Spinal cord (tissue), 10 donors: ENCODE data around the gene MAP2K7. TPM values are rescaled to one million over a fixed set of nuclear protein-coding genes. Genes with fewer than 3 reads are reported as not detected.

Source experiments
- DNase-seq, 6 donors: peaks; one replicate each; pipeline versions ENCODE4 v3.0.0 to v3.0.0-alpha.2; 2013 to 2015; ENCODE audit warnings: low spot score in 6 of 6, low read depth in 4 of 6
- H3K27ac ChIP-seq: one replicate; pipeline ENCODE4 v1.5.1; 2013; ENCODE audit warnings: low read depth, low read length, control low read depth
- H3K27me3 ChIP-seq: one replicate; pipeline ENCODE4 v1.6.1; 2013; ENCODE audit warnings: low read length; ENCODE audit not compliant: control insufficient read depth, insufficient read depth
- H3K36me3 ChIP-seq: one replicate; pipeline ENCODE4 v1.6.1; 2013; ENCODE audit warnings: low read length; ENCODE audit not compliant: control insufficient read depth, insufficient read depth
- H3K4me1 ChIP-seq: one replicate; pipeline ENCODE4 v1.6.1; 2013; ENCODE audit warnings: low read length; ENCODE audit not compliant: control insufficient read depth, insufficient read depth
- H3K4me3 ChIP-seq: one replicate; pipeline ENCODE4 v1.5.1; 2013; ENCODE audit warnings: low read depth, low read length, control low read depth
- H3K9me3 ChIP-seq: one replicate; pipeline ENCODE4 v1.6.1; 2013; ENCODE audit warnings: low read length; ENCODE audit not compliant: control insufficient read depth, insufficient read depth
- WGBS: methylation state at CpG from one replicate; pipeline ENCODE4 v1.1.5; 2013; ENCODE audit warnings: missing lambda C conversion rate; ENCODE audit not compliant: insufficient coverage; 5-methylcytosine and 5-hydroxymethylcytosine counted together
- polyA plus RNA-seq, 2 donors: library from polyadenylated mRNA; unstranded; fragments of 120-200 nt; gene quantifications; one replicate each; pipeline ENCODE4 v1.2.1, GENCODE V29; 2013; ENCODE audit not compliant: insufficient read length in 2 of 2
- total RNA-seq, 2 donors: library from RNA; depleted of rRNA in 1 of 2; stranded (reverse); fragments of 120-200 nt in 1 of 2; fragments of >200 nt in 1 of 2; gene quantifications; one replicate each; pipeline versions ENCODE4 v1.2.3 to v1.2.4, GENCODE V29; 2013 to 2014
- donor health status: healthy.

Gene MAP2K7
- total and polyA plus RNA-seq, 4 donors: 8.1 to 36.8 (median 21.7) TPM

DNA sequence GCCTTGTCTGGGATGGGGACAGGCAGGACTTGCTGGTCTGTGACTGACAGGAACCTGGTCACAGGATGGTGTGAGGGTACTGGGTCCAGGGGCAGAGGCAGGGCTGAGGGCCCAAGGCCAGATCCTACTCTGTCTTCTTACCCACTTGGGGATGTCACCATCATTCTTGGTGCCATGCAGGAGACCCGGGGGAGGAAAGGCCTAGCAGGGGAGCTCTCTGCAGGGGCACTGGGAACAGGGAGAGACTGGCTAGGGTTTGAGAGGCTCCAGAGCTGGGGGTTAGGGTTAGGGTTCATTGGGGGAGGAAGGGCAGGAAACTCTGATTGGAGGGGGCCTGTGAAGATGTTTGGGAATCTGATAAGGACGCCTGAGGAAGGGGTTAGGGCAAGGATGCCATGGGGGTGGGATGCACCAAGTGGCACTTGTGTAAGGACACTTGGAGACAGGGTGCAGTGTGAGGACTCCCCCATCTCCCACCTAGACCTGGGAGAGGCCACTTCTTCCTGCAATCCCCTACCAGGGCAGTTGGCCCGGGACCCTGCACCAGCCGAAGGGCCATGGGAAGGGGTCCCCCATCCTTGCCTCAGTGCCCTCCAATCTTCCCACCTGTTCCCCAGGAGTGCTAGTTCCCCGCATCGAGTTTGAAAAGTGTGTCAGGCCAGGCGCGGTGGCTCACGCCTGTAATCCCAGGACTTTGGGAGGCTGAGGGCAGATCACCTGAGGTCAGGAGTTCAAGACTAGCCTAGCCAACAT is 36.4 kb upstream of the MAP2K7 start:
- DNase-seq: no peak
- Histone ChIP-seq H3K27me3 (no peaks in the 10 kb centered on the region), H3K36me3 (peaks cover 56% of the 10 kb centered on the region), H3K9me3 (no peaks in the 10 kb centered on the region), H3K4me3 (no peak overlapping the region), H3K27ac (no peak overlapping the region), H3K4me1 (peaks cover 41% of the 10 kb centered on the region)
- WGBS: 93% methylated on average over 8 of the region's 9 CpGs

GRCh38 chr19:7868326-7868670 is 35.4 kb upstream of the MAP2K7 start:
- H3K9me3 ChIP-seq: no peaks in the 10 kb centered on the region
- no peak overlapping the region for H3K4me3 ChIP-seq
- no peak for DNase-seq
- 54% methylated on average over 21 of the region's 21 CpGs for WGBS
- H3K27ac ChIP-seq: no peak overlapping the region
- H3K27me3 ChIP-seq: peaks cover 3% of the 10 kb centered on the region
- peaks cover 61% of the 10 kb centered on the region for H3K36me3 ChIP-seq
- H3K4me1 ChIP-seq: peaks cover 49% of the 10 kb centered on the region

GRCh38 chr19:7868671-7869452 is 34.8 kb upstream of the MAP2K7 start:
- peak overlapping the region; percentile 21 for H3K4me3 ChIP-seq
- DNase-seq: peak in 2 of 6 donors; percentile 87 to 88
- no peak overlapping the region for H3K27ac ChIP-seq
- H3K36me3 ChIP-seq: peaks cover 57% of the 10 kb centered on the region
- peaks cover 55% of the 10 kb centered on the region for H3K4me1 ChIP-seq
- 4% methylated on average over 62 of the region's 67 CpGs for WGBS
- H3K9me3 ChIP-seq: no peaks in the 10 kb centered on the region
- peaks cover 6% of the 10 kb centered on the region for H3K27me3 ChIP-seq

DNA sequence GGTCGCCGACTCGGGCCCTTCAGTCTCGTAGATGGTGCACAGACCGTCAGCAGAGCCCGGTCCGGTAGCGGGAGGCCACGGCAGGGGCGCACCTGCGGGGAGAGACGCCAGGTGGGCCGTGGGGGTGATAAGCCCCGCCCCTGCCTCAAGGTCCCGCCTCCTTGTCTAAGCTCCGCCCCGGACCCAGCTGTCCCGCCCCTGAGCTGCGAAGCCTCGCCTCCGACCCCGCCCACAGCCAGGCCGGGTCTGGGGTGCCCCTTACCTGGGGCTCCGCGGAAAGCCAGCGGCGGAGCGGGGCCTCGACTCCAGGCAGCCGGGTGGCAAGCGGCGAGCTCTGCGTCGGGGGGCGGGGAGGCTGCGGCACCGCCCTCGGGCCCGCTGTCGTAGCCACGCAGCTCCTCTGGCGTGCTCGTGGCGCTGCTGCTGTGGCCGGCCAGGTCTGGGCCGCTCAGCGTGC is 34.2 kb upstream of the MAP2K7 start:
- H3K27me3 ChIP-seq: peaks cover 6% of the 10 kb centered on the region
- H3K9me3 ChIP-seq: no peaks in the 10 kb centered on the region
- no peak overlapping the region for H3K4me3 ChIP-seq
- peak overlapping the region; percentile 15 for H3K27ac ChIP-seq
- H3K4me1 ChIP-seq: peaks cover 59% of the 10 kb centered on the region
- DNase-seq: peak in 2 of 6 donors; percentile 74 to 83
- 8% methylated on average over 47 of the region's 47 CpGs for WGBS
- peaks cover 51% of the 10 kb centered on the region for H3K36me3 ChIP-seq

DNA sequence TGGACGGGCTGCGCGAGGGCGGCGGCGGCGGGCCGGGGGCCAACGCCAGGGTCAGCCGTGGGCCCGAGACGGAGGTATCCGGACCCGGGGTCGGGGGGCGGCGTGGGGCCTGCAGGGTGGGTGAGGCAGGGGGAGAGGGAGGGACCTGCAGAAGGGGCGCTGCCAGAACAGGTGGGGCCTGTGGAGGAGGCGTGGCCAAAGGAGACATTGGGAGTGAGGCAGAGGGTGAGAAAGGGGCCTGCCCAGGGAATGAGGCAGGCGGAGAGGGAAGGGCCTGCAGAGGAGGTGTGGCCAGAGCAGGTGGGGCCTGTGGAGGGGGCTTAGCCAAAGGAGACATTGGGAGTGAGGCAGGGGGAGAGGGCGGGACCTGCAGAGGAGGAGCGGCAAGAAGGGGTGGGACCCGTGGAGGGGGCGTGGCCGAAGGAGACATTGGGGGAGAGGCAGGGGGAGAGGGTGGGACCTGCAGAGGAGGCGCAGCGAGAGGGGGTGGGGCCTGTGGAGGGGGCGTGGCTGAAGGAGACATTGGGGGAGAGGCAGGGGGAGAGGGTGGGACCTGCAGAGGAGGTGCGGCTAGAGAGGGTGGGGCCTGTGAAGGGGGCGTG is 33.7 kb upstream of the MAP2K7 start:
- Histone ChIP-seq H3K27me3 (peaks cover 6% of the 10 kb centered on the region), H3K4me1 (peaks cover 64% of the 10 kb centered on the region), H3K36me3 (peaks cover 45% of the 10 kb centered on the region), H3K27ac (no peak overlapping the region), H3K4me3 (no peak overlapping the region), H3K9me3 (no peaks in the 10 kb centered on the region)
- peak in 2 of 6 donors; percentile 74 to 80 for DNase-seq
- WGBS: 35% methylated on average over 27 of the region's 30 CpGs

GRCh38 chr19:7870571-7871436 is 32.9 kb upstream of the MAP2K7 start:
- Histone ChIP-seq H3K27ac (peak overlapping the region; percentile 17), H3K4me1 (peaks cover 65% of the 10 kb centered on the region), H3K9me3 (no peaks in the 10 kb centered on the region), H3K36me3 (peaks cover 44% of the 10 kb centered on the region), H3K27me3 (peaks cover 6% of the 10 kb centered on the region), H3K4me3 (no peak overlapping the region)
- DNase-seq: peak in 2 of 6 donors; percentile 65 to 70
- 76% methylated on average over 11 of the region's 11 CpGs for WGBS

DNA sequence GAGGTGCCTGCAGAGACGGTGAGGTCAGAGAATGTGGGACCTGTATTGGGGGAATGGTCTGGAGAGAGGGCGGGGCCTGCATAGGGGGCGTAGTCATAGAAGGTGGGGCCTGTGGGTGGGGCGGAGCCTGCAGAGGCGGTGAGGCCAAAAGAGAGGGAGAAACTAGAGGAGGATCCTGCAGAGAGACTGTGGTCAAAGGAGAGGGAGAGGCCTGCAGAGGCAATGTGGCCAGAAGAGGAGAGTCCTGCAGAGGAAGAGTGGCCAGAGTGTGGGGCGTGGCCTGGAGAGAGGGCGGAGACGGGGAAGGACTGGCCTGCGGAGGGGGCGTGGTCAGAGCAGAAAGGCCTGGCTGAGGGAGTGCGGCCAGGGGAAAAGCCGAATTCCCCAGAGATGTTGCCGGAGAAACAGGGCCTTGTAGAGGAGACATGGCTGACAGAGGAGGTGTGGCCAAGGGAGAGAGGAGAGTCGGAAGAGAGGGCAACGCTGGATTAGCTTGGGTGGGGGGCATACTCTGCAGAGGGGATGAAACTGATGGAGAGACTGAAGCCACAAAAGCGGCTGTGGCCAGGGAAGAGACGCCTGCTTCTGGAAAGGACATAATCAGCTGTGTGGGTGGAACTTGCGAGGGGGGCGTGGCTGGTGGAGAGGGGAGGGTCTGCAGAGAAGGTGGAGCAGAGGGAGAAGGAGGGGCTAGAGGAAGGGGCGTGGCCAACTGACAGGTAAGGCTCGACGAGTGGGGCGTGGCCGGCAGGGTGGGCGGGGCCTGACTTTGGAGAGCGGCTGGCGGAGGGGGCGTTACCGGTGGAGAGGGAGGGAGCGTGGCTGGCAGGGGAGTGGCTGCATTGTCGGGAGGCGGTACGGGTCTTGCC is 32.0 kb upstream of the MAP2K7 start:
- H3K36me3 ChIP-seq: peaks cover 44% of the 10 kb centered on the region
- DNase-seq: peak in 2 of 6 donors; percentile 77 to 89
- H3K9me3 ChIP-seq: no peaks in the 10 kb centered on the region
- WGBS: 22% methylated on average over 33 of the region's 33 CpGs
- peaks cover 6% of the 10 kb centered on the region for H3K27me3 ChIP-seq
- H3K4me1 ChIP-seq: peaks cover 62% of the 10 kb centered on the region
- peak overlapping the region; percentile 80 for H3K27ac ChIP-seq
- H3K4me3 ChIP-seq: peak overlapping the region; percentile 28

GRCh38 chr19:7872306-7873204 is 31.1 kb upstream of the MAP2K7 start:
- WGBS: 67% methylated on average over 46 of the region's 47 CpGs
- Histone ChIP-seq H3K36me3 (peaks cover 38% of the 10 kb centered on the region), H3K27ac (peak overlapping the region; percentile 80), H3K4me1 (peaks cover 60% of the 10 kb centered on the region), H3K4me3 (peak overlapping the region; percentile 30), H3K27me3 (peaks cover 6% of the 10 kb centered on the region), H3K9me3 (no peaks in the 10 kb centered on the region)
- no peak for DNase-seq
